ENCODE results near the gene C16orf89.
"Not testable (repeated sequence)": the region's sequence is repeated elsewhere in the genome, so short reads cannot be mapped to it uniquely, and the experiment has no call there.

GRCh38 chr16:5105039-5105438, 39.3 kb upstream of the C16orf89 start:
- not testable (repeated sequence) for TF ChIP-seq CTCF (IDR thresholded peaks at IDR 0.05 in 2 of 3, conservative IDR thresholded peaks at IDR 0.05 in 1 of 3; ENCODE audit: borderline replicate concordance in 1 of 3, insufficient read depth in 1 of 3, low read depth in 2 of 3, low read length in 2 of 3); REST (IDR thresholded peaks at IDR 0.05; ENCODE audit: low read depth); CEBPB (IDR thresholded peaks at IDR 0.05; ENCODE audit: low read depth); SRF (IDR thresholded peaks at IDR 0.05; ENCODE audit: low read depth); ZFX (IDR thresholded peaks at IDR 0.05); EZH2 (IDR thresholded peaks at IDR 0.05); EZH2phosphoT487 (IDR thresholded peaks at IDR 0.05; ENCODE audit: borderline replicate concordance); MAX (IDR thresholded peaks at IDR 0.05); ZNF274 (IDR thresholded peaks at IDR 0.05; ENCODE audit: low read depth, low read length); FOSL1 (IDR thresholded peaks at IDR 0.05; ENCODE audit: low read depth); EGR1 (IDR thresholded peaks at IDR 0.05; ENCODE audit: low read depth)
